HG02763 (cell line): ENCODE results near the gene ADARB2.
"Not testable (repeated sequence)": the region's sequence is repeated elsewhere in the genome, so short reads cannot be mapped to it uniquely, and the experiment has no call there.

Source experiments
- ATAC-seq: cut with Tn5 transposase; IDR thresholded peaks from one replicate; pipeline ENCODE4 v1.9.1; 2021; ENCODE audit warnings: mild to moderate bottlenecking, moderate library complexity; ENCODE audit not compliant: unreplicated experiment

ADARB2 gene

GRCh38 chr10:1416456-1417037 is 320.8 kb downstream of the ADARB2 start:
- no peak for ATAC-seq

GRCh38 chr10:1414893-1415292 is 322.4 kb downstream of the ADARB2 start:
- no peak for ATAC-seq

GRCh38 chr10:1414346-1414745 is 323.0 kb downstream of the ADARB2 start:
- ATAC-seq, result not testable (repeated sequence)

DNA sequence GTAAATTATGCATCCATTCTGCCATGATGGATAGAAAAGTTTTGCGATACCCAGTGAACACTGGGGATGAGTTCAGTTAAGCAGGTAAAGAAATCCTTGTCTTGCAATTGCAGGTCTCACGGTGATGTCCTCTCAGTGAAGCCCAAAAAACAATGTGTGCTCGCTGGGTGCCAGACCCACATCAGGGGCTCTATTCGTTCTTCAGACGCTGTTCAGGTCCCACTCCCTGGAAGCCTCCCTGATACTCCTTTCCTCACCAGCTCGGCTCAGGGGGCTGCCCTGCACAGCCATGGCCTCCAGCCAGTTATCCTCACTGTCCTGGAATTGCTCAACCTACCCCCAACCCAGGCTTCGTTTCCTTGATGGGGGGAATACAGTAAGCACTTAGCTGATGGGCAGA is 323.5 kb downstream of the ADARB2 start:
- ATAC-seq, result no peak

DNA sequence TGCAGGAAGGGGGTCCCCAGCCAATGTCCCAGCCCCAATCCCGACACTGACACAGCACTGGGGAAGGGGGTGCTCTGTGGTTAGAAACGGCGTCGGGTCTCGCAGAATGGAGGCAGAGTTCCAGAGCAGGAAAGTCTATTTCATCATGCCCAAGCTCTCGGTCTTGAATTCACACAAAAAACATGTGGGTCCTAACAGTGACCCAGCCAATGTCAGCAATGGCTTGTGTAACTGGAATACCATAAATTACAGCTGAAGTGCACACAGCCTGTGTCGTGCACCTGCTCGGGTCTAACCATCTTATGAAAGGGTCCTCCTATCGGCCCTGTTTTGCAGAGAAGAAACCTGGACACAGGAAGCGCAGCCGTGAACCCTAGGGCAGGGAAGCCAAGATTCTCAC is 324.1 kb downstream of the ADARB2 start:
- ATAC-seq, result no peak

DNA sequence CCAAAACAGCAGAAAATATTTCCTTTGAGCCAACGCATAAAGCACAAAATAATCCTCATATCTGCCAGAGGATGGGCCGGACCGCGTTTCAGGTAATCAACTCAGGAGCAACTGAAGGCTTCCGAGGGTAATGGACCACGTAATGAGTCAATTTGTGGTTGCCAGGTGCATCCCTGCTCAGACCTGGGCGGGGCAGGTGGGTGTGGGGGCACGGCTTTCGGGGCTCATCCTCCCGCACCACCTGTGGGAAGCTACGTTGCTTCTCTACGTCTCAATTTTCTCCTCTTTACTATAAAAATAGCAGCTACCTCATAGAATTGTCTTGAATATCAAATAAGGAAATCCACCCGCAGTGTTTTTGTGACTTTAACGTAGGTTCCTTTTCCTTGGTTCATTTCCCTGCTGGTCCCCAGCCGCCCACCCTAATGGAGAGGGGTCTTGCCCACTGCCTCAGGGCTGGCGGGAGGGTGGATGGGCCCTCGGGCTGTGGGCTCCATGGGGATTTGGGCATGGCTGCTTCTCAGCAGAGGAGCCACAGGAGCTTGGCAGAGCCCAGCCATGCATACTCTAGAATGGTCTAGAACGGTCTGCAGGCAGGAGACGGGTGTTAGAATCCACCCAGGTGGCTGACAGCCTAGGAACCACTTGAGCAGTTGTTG is 324.7 kb downstream of the ADARB2 start:
- ATAC-seq, result no peak

GRCh38 chr10:1411956-1412355 is 325.4 kb downstream of the ADARB2 start:
- no peak for ATAC-seq

DNA sequence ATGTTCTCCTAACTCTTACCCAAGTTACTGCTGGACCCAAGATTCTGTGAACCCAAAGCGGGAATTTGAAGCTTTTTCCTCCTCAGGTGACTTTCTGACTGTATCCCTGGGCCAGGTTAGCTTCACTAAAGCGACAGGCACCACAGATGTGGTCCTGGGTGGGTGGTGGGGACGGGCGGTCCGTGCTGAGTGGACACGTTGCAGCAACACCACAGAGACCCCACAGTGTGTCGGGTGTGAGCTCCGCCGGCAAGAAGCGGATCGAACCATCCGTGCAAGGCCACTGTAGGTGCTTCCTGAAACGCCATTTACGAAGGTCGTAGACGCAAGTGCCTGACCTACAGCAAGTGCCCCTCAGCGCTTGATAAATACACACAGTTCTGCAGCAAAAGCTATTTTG is 325.9 kb downstream of the ADARB2 start:
- no peak for ATAC-seq

DNA sequence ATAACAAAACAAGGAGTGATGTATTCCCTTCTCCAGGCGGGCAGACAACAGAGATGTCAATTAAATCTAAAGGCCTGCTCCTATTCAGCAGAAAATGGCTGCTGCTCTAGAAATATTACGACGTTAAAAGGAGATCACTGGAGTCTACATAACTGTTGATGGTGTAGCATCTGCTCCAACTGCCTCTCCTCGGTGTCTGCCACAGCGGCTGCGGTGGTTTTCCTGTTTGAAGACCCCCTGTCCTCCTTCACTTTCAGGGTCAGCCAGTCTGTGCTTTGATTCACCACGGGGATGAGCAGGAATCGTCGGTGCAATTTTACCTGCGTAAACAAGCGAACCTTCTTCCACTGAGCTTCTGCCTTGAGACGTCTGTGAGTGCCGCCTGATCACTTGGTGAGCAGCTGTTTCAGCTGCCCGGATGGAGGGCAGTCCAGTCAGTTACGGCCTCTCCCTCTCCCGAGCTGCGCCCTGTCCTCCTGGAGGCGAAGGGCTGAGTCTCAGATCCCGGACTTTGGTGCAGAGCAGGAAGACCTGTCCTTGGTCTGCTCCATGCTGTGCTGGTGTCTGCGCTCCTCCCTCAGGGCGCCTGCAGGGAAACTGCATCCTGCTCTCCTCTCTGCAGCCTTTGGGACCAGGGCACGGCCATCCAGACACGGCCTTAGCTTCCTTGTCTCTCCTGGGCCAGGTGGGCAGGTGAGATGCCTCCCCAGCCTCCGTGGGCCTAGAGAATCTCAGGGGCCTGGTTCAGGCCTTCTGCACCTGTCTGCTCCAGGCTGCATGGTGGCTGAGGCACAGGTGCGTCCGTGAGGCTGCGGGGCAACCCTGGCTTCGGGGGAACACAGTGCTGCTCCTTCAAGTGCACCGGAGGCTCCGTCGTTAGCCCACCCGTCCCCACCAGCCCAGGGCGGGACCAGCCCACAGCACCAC is 326.6 kb downstream of the ADARB2 start:
- no peak for ATAC-seq

- ATAC-seq, result no peak
Measured at GRCh38 chr10:1410032-1410431, 327.3 kb downstream of the ADARB2 start.

DNA sequence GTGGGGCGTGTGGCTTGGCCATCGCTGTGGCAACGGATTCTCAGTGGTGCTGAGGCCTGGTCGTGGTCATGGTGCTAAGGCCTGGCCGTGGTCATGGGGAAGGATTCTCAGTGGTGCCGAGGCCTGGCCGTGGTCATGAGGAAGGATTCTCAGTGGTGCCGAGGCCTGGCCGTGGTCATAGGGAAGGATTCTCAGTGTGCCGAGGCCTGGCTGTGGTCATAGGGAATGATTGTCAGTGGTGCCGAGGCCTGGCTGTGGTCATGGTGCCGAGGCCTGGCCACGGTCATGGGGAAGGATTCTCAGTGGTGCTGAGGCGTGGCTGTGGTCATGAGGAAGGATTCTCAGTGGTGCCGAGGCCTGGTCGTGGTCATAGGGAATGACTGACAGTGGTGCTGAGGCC is 327.9 kb downstream of the ADARB2 start:
- no peak for ATAC-seq

DNA sequence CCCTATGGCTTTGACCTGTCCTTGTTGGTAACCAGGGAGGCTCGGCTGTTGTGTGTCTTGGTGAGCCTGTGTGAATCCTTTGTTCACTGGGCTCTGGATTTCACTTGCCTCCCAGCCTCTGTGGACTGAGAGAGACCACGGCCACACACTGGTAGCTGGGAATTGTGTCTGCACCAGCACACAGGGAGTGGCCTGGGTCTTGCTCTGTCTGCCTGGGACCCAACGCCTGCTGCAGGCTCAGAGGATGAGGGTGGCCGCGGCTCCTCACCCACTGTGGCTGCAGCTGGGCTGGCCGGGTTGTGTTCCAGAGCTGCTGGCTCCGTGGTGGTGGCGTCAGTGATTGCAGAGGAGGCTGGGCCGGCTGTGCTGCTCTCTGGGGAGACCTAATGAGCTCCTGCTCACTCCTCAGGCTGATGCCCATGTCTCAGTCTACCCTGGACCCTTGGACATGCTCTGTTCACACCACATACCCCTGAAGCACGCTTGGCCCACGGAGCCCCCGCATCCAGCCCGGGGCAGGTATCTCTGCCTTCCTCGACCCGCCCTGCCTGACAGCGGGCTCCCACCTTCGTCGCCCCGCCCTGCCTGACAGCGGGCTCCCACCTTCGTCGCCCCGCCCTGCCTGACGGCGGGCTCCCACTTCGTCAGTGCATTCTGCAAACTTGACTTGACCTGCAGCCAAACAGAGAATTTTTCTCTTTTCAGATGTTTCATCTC is 328.5 kb downstream of the ADARB2 start:
- ATAC-seq, result no peak

DNA sequence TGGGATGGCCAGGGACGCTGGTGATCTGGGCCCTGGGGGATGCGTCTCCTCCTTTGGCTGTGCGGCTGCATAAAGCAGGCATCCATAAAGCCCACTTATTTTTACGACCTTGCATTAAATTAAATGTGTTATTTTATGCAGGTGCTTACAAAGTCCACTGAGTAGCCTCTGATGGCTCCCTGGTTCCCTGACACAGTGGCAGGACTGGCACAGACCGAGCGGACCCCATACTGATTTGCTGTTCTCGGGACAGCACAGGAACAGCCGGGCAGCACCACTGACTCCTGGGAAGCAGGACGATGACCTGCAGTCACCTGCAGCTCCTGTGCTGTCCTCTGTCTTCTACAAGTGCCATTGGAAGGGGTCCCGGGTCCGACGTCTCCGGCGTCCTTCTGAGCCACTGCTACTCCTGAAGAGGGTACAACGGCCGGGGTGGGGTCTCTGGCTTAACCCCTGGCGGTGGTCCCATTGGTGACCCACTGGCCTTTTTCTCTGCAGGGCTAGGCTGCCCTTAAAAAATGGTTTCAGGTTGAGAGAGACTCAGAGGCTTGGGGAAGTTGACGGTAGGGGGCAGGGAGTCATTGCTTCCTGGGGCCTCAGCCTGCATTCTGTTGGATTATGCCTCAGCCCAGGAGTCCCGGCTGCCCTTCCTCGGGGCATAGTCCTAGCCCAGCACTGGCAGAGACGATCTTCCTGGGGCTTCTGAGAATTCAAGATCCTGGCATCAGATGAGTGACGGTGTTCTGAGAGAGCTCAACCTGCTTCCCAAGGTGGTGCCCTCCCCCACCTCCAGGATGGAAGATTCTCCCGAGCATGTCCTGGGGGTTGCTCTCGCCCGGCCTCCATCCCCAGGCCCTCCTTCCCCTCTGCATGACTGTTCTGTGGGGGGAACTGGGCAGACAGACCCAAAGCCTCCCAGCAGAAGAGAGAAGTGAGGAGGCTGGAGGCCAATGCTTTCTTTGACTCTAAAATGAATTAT is 330.1 kb downstream of the ADARB2 start:
- ATAC-seq, result no peak

DNA sequence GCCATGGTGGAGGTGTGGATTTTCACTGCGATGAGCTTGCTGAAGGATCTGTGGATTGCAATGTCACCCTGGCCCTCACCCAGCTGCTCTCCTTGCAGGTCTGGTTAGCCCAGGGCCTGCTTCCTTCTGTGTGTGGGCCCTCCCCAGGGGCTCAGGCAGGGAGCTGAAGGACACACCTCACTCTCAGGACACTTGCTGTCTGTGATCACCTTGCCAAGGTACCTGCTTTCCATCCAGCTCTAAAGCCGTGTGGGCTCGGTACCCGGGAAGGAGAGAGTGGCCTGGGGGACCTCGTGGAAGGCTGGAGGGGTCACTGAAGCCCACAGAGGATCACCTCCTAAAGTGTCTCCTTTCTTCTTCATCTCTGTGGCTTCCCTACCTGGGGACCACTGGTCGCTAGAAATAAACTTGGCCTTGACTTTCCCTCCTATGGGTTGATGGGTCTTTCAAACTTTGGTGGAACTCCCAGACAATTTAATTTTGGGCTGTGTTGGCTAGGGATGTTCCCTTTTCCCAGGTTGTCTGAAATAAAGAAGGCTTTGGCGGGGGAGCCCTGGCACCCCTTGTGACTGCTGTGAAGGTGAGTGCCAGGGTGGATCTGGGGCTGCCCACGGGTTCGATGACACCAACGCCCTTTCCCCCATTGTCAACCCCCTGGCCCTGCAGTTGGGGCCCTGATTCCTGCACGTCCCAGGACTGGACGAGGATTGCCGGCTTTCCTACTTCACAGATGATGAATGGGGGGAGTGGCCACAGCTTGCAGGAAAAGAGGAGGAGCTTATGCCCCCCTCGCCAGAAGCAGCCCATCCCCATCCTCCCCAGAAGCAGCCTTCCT is 331.0 kb downstream of the ADARB2 start:
- ATAC-seq, result no peak

- no peak for ATAC-seq
Measured at GRCh38 chr10:1404323-1405260, 332.7 kb downstream of the ADARB2 start.

DNA sequence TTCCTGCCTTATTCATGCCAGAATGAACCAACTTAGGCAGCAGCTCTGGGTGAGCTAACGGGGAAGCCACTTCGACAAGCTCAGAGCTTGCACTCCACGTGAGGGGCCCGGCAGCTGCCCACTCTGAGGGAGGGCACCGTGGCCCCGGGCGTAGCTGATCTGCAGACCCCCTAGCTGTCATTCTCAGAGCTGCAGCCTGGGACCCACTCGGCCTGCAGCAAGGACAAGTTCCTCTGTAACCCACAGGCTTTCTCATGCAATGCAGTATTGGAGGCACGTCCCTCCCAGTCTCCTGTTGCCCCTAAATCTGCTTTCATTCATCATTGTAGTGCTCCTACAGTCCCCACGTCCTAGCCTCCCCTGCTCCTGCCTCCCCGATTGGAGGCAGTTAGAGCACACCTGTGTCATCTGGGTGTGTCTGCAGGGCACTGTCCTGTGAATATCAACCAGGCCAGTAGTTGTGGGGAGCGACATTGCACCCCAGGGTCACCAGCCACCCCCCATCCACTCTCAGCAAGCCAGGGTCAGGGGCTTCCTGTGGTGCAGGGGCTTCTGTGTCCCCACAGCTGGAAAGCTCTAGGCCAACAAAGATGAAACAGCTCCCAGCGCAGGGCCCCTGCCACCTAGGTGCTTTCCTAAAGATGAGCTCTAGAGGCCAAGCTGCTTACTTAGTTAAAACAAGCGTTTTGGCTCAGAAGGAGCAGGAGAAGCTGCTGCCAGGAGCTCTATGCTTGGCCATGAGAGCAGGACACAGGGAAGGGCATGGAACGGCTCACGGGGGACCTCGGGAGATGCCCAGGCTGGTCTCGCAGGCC is 333.6 kb downstream of the ADARB2 start:
- ATAC-seq, result no peak

DNA sequence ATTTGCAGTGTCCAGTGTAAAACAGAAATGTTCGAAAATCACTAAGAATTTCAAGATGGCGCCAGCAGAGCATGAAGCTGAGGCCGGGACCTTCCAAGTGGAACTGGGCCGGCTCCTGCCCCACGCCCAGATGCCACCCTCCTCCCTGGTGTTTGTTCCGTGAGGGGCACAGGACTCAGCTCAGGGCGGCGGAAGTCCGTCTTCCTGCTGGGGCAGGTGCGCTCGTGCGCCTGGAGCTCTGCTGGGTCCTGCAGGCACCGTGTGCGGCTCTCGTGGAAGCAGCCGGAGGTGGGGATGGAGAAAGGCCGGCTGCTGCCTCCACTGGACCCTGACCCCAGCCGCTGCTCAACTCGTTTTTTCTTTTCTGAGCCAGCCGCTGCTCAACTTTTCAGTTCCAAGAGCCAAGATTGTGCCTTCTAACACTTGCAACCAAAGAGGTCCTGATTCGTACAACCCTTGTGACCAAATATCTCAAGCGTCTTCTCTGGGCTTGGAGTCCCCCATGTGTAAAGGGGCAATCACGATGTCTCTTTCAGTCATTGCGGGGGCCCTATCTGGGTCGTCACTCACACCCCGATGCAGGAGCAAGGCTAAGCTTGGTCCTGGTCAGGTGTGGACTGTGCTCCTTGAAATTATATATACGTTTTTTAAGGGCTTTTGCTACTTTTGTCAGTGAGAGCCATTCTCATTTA is 334.4 kb downstream of the ADARB2 start:
- no peak for ATAC-seq
